Naive thymus-derived CD4-positive, alpha-beta T cell (primary cell): ENCODE measurements around the gene CCL1. TPM values are rescaled to one million over a fixed set of nuclear protein-coding genes. Genes with fewer than 3 reads are reported as not detected.
A peak's percentile ranks its signal among the peaks of the same experiment; 100 is the strongest.

ENCODE experiments used
- ATAC-seq: fragments of 150-1000 bp; cut with Tn5 transposase; 2 replicates; pipeline ENCODE4 v1.10.0; 2021; ENCODE audit warnings: mild to moderate bottlenecking, moderate library complexity
- CTCF ChIA-PET: fragments of 350-600 bp; sonication (Branson Sonifier 250); formaldehyde crosslinking; loops from one replicate; lab custom pipeline; 2021; ENCODE audit warnings: antibody characterized with exemption; lab: Charles Lee
- POLR2A ChIA-PET: fragments of 350-600 bp; sonication (Branson Sonifier 250); formaldehyde crosslinking; loops from one replicate; lab custom pipeline; 2021; ENCODE audit warnings: antibody characterized with exemption, inconsistent platforms; lab: Charles Lee
- DNase-seq, 9 donors: peaks; one replicate each; pipeline versions ENCODE4 v3.0.0 to v3.0.0-alpha.2; 2020 to 2022; ENCODE audit warnings: mixed read lengths in 1 of 9
- H3K27ac ChIP-seq: one replicate; pipeline ENCODE4 v1.7.0; 2013; ENCODE audit warnings: mild to moderate bottlenecking, low read depth, low read length, moderate library complexity
- H3K27me3 ChIP-seq, 2 donors: one replicate each; pipeline ENCODE4 v1.7.0; 2013; ENCODE audit warnings: low read length in 2 of 2, mild to moderate bottlenecking in 2 of 2, moderate library complexity in 2 of 2; ENCODE audit not compliant: control insufficient read depth in 2 of 2, insufficient read depth in 2 of 2
- H3K36me3 ChIP-seq, 3 experiments: 1 replicate in 2 of 3; 2 replicates in 1 of 3; pipeline ENCODE4 v1.7.0; 2013; ENCODE audit warnings: low read length in 3 of 3, mild to moderate bottlenecking in 3 of 3, moderate library complexity in 1 of 3; ENCODE audit not compliant: insufficient read depth in 3 of 3, control insufficient read depth in 2 of 3
- H3K4me1 ChIP-seq, 2 donors: one replicate each; pipeline ENCODE4 v1.7.0; 2013; ENCODE audit warnings: low read length in 2 of 2, mild to moderate bottlenecking in 2 of 2, moderate library complexity in 1 of 2; ENCODE audit not compliant: control insufficient read depth in 2 of 2, insufficient read depth in 2 of 2
- H3K4me3 ChIP-seq: 2 replicates; pipeline ENCODE4 v1.7.0; 2013; ENCODE audit warnings: mild to moderate bottlenecking, low read length
- H3K9me3 ChIP-seq, 3 experiments: 1 replicate in 2 of 3; 2 replicates in 1 of 3; pipeline ENCODE4 v1.7.0; 2013; ENCODE audit warnings: low read length in 3 of 3; ENCODE audit not compliant: control insufficient read depth in 2 of 3
- H3K27ac Mint-ChIP-seq, 9 donors: one replicate each; pipeline ENCODE4 v1.8.0; 2020 to 2022; ENCODE audit warnings: mixed read lengths in 9 of 9, mild to moderate bottlenecking in 8 of 9, moderate library complexity in 5 of 9, inconsistent platforms in 2 of 9
- H3K27me3 Mint-ChIP-seq, 5 donors: one replicate each; pipeline ENCODE4 v1.8.0; 2021 to 2022; ENCODE audit warnings: mixed read lengths in 5 of 5, mild to moderate bottlenecking in 1 of 5
- H3K36me3 Mint-ChIP-seq, 5 donors: one replicate each; pipeline ENCODE4 v1.8.0; 2020 to 2022; ENCODE audit warnings: mixed read lengths in 5 of 5, mild to moderate bottlenecking in 3 of 5, inconsistent platforms in 1 of 5
- H3K4me1 Mint-ChIP-seq, 7 donors: one replicate each; pipeline ENCODE4 v1.8.0; 2020 to 2022; ENCODE audit warnings: mixed read lengths in 7 of 7, mild to moderate bottlenecking in 3 of 7, inconsistent platforms in 1 of 7
- H3K4me3 Mint-ChIP-seq, 10 donors: one replicate each; pipeline ENCODE4 v1.8.0; 2020 to 2022; ENCODE audit warnings: mild to moderate bottlenecking in 10 of 10, mixed read lengths in 10 of 10, moderate library complexity in 6 of 10, inconsistent platforms in 2 of 10
- H3K9me3 Mint-ChIP-seq, 11 donors: one replicate each; pipeline ENCODE4 v1.8.0; 2020 to 2022; ENCODE audit warnings: mixed read lengths in 11 of 11, mild to moderate bottlenecking in 4 of 11, inconsistent platforms in 1 of 11, moderate library complexity in 1 of 11
- intact Hi-C, 2 donors: fragments of 100-400 bp; cut with micrococcal nuclease; formaldehyde crosslinking; loops; one replicate each; pipeline ENCODE4 v1.15.1; 2023
- polyA plus RNA-seq, 2 donors: library from polyadenylated mRNA; unstranded; fragments of 300-500 nt; fragmentation: Illumina TruSeq; gene quantifications; one replicate each; pipeline ENCODE4 v1.2.3, GENCODE V29; 2021
- total RNA-seq, 6 experiments: library from RNA in 5 of 6; stranded (reverse) in 5 of 6; gene quantifications; 1 replicate in 5 of 6; 2 replicates in 1 of 6; pipeline ENCODE4 v1.2.3 and lab custom pipeline; 2021 to 2026

The CCL1 gene
- total and polyA plus RNA-seq, 7 experiments from 2014 or later: 17.4 TPM; not detected in 6

DNA sequence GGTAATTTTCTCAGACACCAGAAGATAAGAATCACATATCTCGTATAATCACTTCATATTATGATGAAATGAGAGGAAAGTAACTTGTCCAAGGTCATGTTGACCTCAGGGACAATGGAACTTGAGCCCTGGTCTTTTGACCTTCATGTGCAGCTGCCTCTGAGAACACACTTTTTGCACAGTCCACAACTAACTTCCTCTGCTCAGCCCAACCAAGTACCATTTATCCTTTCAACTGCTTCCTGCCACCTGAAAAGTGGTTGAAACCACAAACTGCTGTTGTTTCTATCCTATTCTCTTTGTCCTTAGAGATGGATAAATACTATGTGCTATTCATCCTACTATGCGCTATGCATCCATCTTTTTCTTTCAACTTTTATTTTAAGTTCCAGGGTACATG is 2.3 kb upstream of the CCL1 start:
- H3K27ac Mint-ChIP-seq: peak overlapping the region in 1 of 9 donors; percentile 60
- Histone ChIP-seq H3K4me1 (no peaks in the 10 kb centered on the region), H3K36me3 (no peaks in the 10 kb centered on the region), H3K27me3 (no peaks in the 10 kb centered on the region), H3K27ac (no peak overlapping the region), H3K4me3 (no peak overlapping the region), H3K9me3 (no peaks in the 10 kb centered on the region)
- H3K4me1 Mint-ChIP-seq: peaks cover 5 to 59% (median 8%) of the 10 kb centered on the region in 7 donors
- intact Hi-C loops: no loop called here
- CTCF ChIA-PET: no interaction called here
- peaks cover 6 to 40% (median 15%) of the 10 kb centered on the region in 5 donors for H3K27me3 Mint-ChIP-seq
- peak overlapping the region in 1 of 10 donors; percentile 56 for H3K4me3 Mint-ChIP-seq
- H3K36me3 Mint-ChIP-seq: no peaks in the 10 kb centered on the region
- POLR2A ChIA-PET: no interaction called here
- no peaks in the 10 kb centered on the region for H3K9me3 Mint-ChIP-seq
- DNase-seq (no peak), ATAC-seq (no peak)

DNA sequence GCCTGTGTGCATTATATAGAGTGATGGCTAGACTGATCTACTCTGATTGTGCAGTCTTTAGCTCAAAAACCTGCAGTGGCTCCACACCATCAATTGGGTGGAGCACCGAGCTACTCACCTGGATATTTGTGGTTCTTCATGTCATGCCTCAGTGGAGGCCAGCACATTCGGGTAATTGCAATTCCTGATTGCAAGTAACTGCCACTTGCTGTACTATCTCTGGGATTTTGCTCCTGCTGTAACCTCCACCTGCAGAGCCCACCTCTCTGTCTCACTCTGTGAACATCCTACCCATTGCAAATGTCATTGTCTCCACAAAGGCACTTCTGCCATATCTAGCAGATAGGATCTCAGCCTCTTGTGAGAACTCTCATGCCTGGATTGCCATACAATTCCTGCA is 1.7 kb upstream of the CCL1 start:
- Histone ChIP-seq H3K4me1 (no peaks in the 10 kb centered on the region), H3K27ac (no peak overlapping the region), H3K9me3 (no peaks in the 10 kb centered on the region), H3K27me3 (no peaks in the 10 kb centered on the region), H3K36me3 (no peaks in the 10 kb centered on the region), H3K4me3 (no peak overlapping the region)
- no peaks in the 10 kb centered on the region for H3K9me3 Mint-ChIP-seq
- no peak for ATAC-seq
- H3K36me3 Mint-ChIP-seq: no peaks in the 10 kb centered on the region
- CTCF ChIA-PET: no interaction called here
- peaks cover 6 to 40% (median 15%) of the 10 kb centered on the region in 5 donors for H3K27me3 Mint-ChIP-seq
- intact Hi-C loops: no loop called here
- DNase-seq: no peak
- POLR2A ChIA-PET: no interaction called here
- peaks cover 5 to 53% (median 8%) of the 10 kb centered on the region in 7 donors for H3K4me1 Mint-ChIP-seq
- no peak overlapping the region for H3K27ac Mint-ChIP-seq
- H3K4me3 Mint-ChIP-seq: peak overlapping the region in 1 of 10 donors; percentile 56

DNA sequence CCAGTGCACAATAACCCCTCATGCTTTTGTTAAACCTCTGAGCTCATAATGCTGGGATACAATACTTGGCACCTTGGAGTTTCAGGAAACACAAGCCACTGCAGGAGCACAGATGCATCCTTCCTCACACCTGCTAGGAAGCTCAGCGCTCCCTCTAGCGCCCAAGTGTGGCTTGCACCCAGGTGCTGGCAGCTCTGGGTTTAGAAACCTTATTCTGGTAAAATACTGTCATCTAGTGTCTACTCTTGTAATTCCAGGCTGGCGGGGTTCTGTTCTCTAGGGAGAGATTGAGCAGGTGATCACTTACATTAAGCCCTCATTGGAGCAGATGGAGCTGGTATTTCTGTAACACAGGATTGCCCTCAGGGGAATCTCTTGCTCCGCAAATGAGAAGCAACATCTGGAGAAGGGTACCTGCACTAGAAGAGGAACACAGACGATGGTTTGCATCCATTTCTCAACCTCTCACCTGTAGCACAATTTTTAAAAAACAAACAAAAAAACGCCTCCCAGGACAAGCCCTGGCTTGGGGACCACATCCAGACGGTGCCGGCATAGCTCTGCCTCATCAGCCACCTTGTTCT is 1.5 kb downstream of the CCL1 start:
- Mint-ChIP-seq H3K4me3 (no peak overlapping the region), H3K27ac (peak overlapping the region in 1 of 9 donors; percentile 21), H3K9me3 (no peaks in the 10 kb centered on the region), H3K36me3 (no peaks in the 10 kb centered on the region), H3K4me1 (peaks cover 5 to 44% (median 8%) of the 10 kb centered on the region in 7 donors), H3K27me3 (peaks cover 12 to 36% (median 16%) of the 10 kb centered on the region in 5 donors)
- ATAC-seq: peak; percentile 89
- peak; percentile 17 to 78 (median 40) for DNase-seq
- ChIA-PET CTCF (interaction anchor here (0.8 to 2.0 kb wide), 7 partner anchors 9 to 163 kb away, joined by 3 to 8 read pairs (median 4); no protein-coding TSS in a partner anchor), POLR2A (no interaction called here)
- Histone ChIP-seq H3K36me3 (no peaks in the 10 kb centered on the region), H3K4me1 (no peaks in the 10 kb centered on the region), H3K27ac (no peak overlapping the region), H3K4me3 (no peak overlapping the region), H3K27me3 (no peaks in the 10 kb centered on the region), H3K9me3 (no peaks in the 10 kb centered on the region)
- intact Hi-C loops: loop anchor here in 1 of 2 donors (1.0 kb wide), 2 partner anchors 161 to 190 kb away; no protein-coding TSS in a partner anchor

GRCh38 chr17:34360601-34361270 is 2.3 kb downstream of the CCL1 start:
- Mint-ChIP-seq H3K27ac (no peak overlapping the region), H3K27me3 (peaks cover 12 to 35% (median 22%) of the 10 kb centered on the region in 5 donors), H3K4me3 (peak overlapping the region in 1 of 10 donors; percentile 4), H3K9me3 (no peaks in the 10 kb centered on the region), H3K36me3 (no peaks in the 10 kb centered on the region), H3K4me1 (peaks cover 5 to 37% (median 8%) of the 10 kb centered on the region in 7 donors)
- intact Hi-C loops: loop anchor here in 1 of 2 donors (1.0 kb wide), 2 partner anchors 160 to 189 kb away; no protein-coding TSS in a partner anchor
- ChIA-PET CTCF (interaction anchor here (0.9 to 1.8 kb wide), 5 partner anchors 8 to 162 kb away, joined by 3 to 8 read pairs (median 4); no protein-coding TSS in a partner anchor), POLR2A (no interaction called here)
- Histone ChIP-seq H3K27ac (no peak overlapping the region), H3K9me3 (no peaks in the 10 kb centered on the region), H3K27me3 (no peaks in the 10 kb centered on the region), H3K36me3 (no peaks in the 10 kb centered on the region), H3K4me1 (no peaks in the 10 kb centered on the region), H3K4me3 (no peak overlapping the region)
- DNase-seq (no peak), ATAC-seq (no peak)

DNA sequence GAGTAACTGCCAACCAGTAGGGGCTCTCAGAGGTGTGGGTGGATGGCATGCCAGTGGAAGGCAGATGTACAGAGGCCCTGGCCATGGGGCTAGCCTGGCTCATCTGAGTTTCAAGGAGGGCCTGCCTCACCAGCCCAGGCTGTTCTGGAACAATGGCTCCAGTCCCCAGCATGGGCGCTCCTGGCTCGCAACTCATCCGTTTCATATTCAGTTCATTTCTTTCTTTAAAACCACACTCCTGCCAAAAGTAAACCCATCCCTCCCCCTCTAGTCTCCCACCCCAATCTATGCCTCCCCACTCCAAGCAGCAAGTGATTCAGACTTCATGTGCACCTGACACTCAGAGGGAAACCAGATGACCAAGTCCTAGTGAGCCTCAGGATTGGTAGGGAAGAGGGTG is 4.4 kb downstream of the CCL1 start:
- ChIA-PET CTCF (no interaction called here), POLR2A (no interaction called here)
- Histone ChIP-seq H3K27ac (no peak overlapping the region), H3K27me3 (no peaks in the 10 kb centered on the region), H3K9me3 (no peaks in the 10 kb centered on the region), H3K36me3 (no peaks in the 10 kb centered on the region), H3K4me3 (no peak overlapping the region), H3K4me1 (no peaks in the 10 kb centered on the region)
- Mint-ChIP-seq H3K36me3 (no peaks in the 10 kb centered on the region), H3K27ac (no peak overlapping the region), H3K9me3 (peaks cover 0 to 4% (median 0%) of the 10 kb centered on the region in 11 donors), H3K4me3 (no peak overlapping the region), H3K27me3 (peaks cover 0 to 27% (median 16%) of the 10 kb centered on the region in 5 donors), H3K4me1 (peaks cover 0 to 21% (median 0%) of the 10 kb centered on the region in 7 donors)
- no peak for DNase-seq
- intact Hi-C loops: no loop called here
- no peak for ATAC-seq

DNA sequence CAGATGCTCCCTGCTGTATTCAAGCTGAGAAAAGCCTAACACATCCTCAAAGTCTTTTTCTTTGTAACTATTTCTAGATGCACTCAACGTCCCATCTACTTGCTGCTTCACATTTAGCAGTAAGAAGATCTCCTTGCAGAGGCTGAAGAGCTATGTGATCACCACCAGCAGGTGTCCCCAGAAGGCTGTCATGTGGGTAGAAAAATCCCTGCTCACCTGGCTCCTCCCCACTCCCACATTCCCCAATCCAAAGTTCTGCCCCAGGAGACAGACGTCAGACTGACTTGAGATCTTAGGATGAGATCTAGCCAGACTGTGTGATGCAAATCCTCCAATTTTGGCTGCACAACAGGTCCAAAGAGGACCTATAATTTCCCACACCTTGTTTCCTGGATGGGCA is 5.6 kb downstream of the CCL1 start:
- Histone ChIP-seq H3K4me1 (no peaks in the 10 kb centered on the region), H3K27ac (no peak overlapping the region), H3K9me3 (no peaks in the 10 kb centered on the region), H3K4me3 (no peak overlapping the region), H3K27me3 (no peaks in the 10 kb centered on the region), H3K36me3 (no peaks in the 10 kb centered on the region)
- Mint-ChIP-seq H3K9me3 (peaks cover 0 to 4% (median 0%) of the 10 kb centered on the region in 11 donors), H3K4me3 (no peak overlapping the region), H3K27ac (no peak overlapping the region), H3K4me1 (peaks cover 0 to 13% (median 0%) of the 10 kb centered on the region in 7 donors), H3K36me3 (no peaks in the 10 kb centered on the region), H3K27me3 (peaks cover 1 to 35% (median 8%) of the 10 kb centered on the region in 5 donors)
- DNase-seq (no peak), ATAC-seq (no peak)
- ChIA-PET POLR2A (no interaction called here), CTCF (no interaction called here)
- intact Hi-C loops: no loop called here
